ENCODE measurements around the gene LBHD1.
"Not testable (repeated sequence)": the region's sequence is repeated elsewhere in the genome, so short reads cannot be mapped to it uniquely, and the experiment has no call there.

LBHD1 gene

DNA sequence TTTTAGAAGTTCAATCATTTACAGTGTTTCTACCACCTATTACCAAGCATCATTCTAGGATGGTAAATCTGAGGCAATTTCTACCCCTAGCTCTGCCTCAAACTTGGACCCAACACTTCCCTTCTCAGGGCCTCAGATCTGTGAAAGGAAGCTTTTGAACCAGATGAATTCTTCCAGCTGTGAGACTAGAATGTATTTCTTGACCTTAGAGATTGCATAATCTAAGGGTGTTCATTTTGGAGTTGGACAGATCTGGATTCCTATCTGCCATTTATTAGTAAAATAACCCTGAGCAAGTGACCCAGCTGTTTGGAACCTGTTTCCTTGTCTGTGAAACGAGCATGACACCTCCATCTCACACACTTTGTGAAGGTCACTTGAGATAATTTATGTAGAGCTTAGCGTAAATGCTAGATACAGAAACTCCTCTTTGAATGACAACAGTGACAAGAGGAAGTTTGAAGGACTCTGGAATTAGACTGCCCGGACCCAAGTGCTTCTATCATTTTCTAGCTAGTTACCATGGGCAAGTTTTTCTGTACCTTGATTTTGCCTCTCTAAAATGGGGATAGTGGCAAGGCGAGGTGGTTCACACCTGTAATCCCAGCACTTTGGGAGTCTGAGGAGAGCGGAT lies 15.2 kb downstream of the LBHD1 start:
- DNase-seq, result no peak

DNA sequence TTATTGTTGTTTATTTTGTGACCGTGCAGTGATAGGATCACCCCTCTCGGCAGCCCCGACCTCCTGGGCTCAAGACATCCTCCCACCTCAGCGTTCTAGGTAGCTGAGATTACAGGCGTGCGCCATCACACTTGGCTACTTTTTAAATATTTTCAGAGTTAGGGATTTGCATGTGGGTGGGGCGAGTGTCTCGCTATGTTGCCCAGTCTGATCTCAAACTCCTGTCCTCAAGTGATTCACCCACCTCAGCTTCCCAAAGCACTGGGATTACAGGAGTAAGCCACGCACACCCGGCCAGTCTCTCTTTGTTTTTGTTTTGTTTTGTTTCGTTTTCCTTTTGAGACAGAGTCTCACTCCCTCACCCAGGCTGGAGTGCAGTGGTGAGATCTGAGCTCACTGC lies 17.8 kb downstream of the LBHD1 start:
- DNase-seq, result no peak

DNA sequence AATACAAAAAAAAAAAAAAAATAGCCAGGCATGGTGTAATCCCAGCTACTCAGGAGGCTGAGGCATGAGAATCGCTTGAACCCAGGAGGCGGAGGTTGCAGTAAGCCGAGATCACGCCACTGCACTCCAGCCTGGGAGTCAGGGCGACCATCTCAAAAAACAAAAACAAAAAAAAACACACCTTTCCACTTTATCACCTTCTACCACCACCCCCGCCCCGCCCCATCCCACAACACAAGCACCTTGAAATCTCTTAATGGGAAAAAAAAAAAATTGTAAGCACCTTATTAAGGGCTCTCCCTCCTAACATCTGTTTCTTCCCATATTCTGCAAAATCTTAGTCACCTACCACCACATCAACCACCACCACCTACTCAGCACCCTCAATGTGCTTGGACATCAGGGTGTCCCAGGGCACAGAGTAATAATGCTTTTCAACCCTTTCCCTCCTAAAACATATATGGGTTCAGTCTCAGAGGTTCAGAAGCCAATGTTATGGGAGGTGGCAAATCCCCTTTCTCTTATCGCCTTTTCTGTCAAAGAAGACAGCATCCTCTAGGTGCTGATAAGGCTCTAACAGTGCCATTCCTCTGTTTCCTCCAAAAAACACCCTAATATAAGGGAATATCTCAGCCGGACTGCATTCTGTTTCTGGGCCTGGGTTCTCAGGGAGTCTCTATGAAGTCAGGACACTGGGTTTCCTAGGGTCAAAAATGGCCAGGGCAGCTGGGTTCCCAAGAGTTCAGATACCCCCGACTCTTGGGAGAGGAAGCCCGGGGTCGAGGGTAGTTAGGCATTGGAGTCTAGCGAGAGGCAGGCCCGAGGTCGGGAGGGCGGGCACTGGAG lies 19.7 kb downstream of the LBHD1 start:
- DNase-seq, result no peak

DNA sequence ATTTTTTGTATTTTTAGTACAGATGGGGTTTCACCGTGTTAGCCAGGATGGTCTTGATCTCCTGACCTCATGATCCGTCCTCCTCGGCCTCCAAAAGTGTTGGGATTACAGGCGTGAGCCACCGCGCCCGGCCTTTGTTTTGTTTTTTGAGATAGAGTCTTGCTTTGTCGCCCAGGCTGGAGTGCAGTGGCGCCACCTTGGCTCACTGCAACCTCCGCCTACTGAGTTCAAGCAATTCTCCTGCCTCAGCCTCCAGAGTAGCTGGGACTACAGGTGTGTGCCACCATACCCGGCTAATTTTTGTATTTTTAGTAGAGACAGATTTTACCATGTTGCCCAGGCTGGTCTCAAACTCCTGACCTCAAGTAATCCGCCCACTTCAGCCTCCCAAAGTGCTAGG lies 21.8 kb downstream of the LBHD1 start:
- DNase-seq, result not testable (repeated sequence)

DNA sequence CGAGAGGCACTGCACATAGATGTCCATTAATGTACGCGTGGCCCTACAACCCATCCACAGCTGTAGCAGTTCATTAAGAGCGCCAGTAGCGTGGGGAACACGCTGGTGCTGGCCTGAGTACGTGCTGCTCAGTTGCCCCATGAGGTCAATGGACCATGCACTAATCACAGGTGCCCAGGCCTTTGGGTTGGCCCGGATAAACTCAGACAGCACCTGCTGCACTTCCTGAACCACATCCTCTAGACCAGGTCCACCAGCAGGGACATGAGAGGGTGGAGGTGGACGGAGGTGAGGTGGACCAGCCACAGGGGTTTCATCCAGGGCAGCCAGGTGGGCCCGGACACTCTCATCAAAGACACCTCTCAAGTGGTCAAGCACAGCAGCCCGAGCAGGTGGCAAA lies 22.6 kb downstream of the LBHD1 start:
- no peak for DNase-seq

DNA sequence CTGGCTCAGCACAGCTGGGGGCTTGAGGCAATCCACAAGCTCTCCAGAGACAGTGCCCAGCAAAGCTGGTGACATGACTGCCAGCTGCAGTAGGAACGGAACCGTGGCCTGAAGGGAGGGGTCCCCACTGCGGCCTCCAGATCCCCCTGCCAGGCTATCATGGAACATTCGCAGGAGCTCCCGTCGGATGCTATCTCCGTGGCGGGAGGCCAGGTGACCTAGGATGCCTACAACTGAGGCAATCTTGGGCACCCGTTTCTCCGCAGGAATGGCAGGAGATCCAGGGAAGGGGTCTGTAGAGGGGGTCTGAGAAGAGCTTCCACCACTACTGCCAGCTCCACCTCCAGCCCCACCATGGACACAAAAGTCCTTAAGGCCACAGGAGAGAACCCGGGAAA lies 23.1 kb downstream of the LBHD1 start:
- no peak for DNase-seq

DNA sequence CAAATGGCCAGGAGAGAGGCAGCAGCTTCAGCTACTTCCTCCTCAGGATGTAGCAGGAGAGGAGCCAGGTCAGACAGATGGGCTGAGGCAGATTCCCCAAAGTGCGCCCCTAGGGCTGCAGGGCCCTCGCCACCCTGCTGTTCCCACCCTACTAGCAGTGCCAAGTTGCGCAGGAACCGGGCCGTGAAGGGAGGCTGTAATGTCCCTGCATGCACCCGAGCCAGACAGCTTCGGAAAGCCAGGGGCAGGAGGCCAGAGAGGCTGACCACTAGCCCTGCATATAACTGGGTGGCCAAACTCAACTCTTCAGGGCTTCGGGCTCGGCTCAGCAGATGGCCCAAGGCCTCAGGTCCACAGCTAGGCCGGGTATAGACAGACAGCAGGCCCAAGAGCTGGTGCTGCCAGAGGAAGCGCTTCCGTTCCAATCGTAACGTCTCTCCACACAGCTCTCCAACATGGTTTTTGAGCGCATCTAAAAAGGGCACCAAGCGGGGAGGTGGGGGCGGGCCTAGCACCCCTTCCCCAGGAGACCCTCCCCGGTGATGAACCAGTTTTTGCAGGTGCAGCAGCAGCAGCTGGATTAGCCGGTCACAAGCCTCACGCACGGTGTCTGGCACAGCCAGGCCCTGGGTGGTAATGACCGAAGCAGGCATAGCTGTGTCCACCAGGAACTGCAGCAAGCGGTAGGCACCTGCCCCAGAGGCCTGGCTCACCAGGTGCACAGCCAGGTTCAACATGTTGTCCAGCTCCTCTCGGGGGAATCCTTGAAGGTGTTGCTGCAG lies 23.7 kb downstream of the LBHD1 start:
- DNase-seq, result no peak

DNA sequence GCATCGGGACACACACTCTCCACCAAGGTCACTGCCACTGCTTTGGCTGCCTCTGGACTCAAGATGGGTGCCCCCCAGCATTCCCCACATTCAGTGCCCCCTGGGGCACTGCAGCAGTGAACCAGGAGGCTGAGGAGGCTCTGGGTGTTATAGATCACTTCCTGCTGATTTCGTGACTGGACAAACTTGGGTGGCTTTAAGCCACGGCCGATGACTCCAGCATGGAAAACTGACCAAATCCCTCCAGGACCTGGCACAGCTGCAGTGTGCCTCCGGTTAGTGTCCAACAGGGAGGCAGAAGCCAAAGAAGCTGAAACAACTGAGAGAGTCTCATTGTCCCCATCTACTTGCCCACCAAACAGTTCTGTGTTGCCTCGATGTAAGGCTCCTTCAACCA lies 24.5 kb downstream of the LBHD1 start:
- no peak for DNase-seq

DNA sequence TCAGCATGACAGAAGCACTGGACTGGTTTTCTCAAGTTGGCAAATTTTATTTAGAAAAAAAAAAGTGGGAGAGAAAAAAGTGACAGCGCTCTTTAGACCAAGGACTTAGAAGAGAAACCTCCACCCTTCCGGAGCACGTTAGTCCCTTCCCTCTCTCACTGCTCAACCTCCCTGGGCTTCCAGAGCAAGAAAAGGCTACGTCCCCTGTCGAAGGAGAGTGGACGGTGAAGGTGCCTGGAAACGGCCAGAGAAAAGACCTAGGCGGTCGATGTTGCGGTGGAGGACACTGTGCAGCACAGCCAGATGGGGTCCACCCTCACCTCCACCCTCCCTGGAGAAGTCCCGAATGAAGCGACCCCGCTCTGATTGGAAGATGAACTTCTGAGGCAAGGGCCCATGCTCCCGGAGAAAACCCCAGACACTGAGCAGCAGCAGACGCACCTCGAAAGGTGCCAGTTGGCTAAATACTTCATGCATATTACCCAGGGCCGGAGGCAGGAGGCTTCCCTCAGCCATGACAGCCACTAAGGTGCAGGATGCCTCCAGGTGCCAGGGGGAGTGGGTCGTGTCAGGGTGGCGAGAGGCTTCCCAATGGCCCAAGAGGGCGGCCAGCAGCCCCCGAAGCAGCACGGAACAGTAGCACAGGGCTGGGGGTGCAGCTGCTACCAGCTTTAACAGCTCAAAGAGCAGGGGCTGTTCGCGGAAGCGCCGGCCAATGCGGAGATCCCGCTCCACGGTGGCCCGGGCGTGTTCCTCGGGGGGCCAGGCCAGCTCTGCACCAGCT lies 25.1 kb downstream of the LBHD1 start:
- DNase-seq, result no peak

DNA sequence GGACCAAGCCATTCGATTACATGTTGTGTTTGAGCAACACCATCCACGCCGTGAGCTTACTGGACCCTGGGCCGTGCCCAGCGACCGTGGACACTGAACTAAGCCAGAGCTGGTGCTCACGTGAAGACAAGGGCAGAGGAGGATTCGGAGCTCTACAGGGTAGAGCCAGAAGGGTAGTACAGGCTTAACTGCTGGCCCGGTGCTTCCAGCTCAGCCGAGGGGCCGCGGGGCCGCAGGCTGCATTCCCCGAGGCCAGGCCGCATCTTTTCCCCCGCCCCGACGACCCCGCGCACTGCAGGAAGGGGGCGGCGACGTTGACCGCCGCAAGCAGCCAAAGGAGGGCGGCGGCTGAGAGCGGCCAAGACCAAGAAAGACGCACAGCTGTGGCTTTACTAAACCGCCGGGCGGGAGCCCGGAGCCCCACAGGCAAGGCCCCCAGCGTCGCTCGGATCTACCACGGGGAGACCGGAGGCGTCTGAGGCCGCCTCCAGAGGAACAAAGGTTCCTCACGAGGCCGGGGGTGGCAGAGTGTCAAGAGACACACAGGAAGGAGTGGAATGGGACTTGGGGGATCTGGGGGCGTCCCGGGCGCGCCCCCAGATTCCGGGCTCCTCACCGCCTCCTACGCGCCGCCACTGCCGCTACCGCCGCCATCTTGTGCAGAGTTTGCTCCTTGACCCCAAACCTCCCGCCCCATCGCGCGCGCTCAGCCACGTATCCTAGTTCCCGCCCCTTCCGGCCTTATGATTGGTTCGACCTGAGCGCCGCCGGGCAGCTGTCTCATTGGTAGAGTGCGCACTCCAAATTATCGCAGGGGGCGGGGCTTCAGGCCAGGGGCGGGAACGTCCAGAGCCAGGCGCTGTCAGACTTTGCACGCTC lies 25.9 kb downstream of the LBHD1 start, which contains the start of gene GANAB:
TSS of gene GANAB (minus strand) at position 668 of the 879 bp plus-strand sequence. CDS start at position 654, 14 bp downstream.
- DNase-seq, result peak; percentile 98 to 99

DNA sequence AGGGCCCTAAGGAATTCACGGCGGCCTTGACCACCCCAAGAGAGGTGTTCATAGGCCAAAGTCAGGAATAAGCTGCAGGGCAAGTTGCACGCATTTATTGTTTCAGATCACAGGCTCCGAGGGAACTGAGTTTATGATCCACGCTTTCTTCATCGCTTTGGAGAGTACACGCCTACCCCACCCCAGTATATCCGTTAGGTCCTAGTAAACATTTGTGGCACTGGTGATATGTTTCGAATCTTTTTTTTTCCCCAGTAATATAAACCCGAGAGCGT lies 26.5 kb downstream of the LBHD1 start:
- peak in 1 of 2 donors; percentile 11 for DNase-seq

DNA sequence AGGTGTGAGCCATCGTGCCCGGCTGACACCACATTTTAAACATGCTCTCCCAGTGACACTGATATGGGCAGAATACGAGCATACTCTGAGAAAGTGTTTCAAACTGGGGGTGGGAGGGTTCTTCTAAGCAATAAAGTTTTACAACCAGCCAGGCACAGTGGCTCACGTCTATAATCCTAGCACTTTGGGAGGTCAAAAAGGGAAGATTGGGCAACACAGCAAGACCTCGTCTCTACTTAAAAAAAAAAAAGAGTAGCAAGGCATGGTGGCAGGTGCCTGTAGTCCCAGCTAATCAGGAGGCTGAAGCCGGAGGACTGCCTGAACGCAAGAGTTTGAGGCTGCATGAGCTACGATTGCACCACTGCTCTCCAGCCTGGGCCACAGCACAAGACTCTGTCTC lies 27.8 kb downstream of the LBHD1 start:
- DNase-seq, result no peak

DNA sequence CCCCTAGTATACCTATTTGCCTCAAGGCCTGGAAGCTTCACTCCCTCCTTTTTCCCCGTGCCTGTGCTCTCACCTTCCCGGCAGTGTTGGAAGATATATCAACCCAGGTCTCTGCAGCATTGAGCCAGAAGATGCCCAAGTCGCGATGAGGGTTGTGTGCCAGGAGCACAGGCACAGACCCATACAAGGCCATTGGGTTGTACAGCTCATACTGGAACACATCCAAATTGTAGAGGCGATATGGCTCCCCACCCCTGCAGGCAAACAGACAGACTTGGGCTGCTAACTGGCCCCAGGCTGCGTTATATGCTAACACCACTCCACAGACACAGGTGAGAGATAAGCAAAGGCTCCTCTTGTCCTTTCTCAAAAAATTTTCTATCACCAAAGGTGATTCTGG lies 39.6 kb downstream of the LBHD1 start:
- DNase-seq, result no peak

DNA sequence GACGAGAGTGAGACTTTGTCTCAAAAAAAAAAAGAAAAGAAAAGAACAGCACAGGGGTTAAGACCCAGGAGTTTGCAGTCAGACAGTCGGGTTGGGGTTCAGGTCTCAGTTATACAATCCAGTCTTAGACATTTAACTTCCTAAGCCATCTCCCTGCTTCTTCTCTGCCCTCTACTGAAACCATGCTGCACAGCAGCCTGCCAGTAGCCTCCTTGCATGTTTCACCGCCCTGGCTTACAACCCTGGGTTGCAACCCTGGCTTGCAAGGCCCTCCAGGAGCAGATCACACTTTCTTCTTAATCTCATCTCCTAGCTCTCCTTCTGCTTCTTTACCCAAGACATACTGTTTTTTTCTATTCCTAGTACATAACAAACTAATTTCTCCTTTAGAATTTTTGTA lies 44.4 kb downstream of the LBHD1 start:
- peak in 1 of 2 donors; percentile 16 for DNase-seq

DNA sequence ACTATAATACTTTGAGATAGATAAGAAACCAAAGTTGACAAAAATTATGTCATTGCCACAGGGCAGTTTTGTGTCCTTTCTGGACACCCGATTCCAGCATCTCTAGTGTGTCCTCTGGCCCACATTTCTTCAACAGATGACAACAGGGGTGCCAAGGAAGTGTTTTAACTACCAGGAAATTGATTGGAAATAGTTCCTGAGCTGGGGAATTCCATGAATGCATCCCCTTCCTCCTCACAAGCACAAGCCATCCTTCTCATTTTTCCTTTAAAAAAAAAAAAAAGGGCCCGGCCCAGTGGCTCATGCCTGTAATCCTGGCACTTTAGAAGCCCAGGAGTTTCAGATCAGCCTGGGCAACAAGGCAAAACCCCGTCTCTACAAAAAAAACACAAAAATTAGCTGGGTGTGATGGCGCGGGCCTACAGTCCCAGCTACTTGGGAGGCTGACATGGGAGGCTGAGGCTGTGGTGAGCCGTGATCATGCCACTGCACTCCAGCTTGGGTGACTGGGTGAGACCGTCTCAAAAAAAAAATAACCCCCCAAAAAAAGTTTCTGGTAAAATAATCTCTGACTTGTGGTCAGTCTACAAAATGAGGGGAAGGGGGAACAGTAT lies 49.5 kb downstream of the LBHD1 start:
- DNase-seq, result no peak

DNA sequence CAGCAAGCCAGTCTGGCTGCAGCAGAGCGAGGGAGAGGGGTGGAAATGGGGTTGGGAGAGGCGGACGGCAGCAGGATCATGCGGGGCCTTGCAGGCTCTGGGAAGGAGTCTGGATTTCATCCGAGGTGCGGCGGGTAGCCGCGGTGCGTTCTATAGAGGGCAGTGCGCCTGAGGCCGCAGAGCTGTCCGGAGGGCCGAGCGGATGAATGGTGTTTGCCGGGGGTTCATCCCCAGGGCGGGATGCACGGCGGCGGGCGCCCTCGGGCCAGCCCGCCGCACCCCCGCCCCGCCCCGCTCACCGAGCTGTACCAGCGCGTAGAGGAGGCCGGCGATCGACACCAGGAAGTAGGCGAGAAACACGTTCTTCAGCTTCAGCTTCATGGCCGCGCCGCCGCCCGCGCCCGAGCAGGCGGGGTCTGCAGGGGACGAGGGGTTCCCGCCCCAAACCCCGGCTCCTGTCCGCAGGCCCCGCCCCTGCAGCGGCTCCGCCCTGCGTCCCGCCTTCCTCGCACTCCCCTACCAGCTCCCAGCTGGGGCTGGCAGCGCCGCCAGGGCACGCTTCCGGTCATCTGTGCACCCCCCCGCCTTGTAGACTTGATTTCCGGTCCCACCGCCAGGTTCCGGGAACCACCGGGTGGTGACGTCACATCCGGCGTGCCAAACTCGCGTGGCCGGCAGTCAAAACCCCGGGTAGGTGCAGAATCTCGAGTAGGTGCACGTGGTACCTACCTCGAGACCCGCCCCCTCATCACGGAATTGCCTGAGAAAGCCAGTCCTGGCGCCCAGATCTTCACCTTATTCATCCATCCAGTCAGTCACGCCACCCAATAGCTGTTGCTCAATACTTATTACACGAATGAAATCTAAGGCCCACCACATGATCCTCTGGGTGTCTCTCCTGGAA lies 50.2 kb downstream of the LBHD1 start, which contains the start of gene B3GAT3:
TSS of gene B3GAT3 (minus strand) at position 420 of the 904 bp plus-strand sequence. CDS start at position 381, 39 bp downstream.
- peak; percentile 99 for DNase-seq

DNA sequence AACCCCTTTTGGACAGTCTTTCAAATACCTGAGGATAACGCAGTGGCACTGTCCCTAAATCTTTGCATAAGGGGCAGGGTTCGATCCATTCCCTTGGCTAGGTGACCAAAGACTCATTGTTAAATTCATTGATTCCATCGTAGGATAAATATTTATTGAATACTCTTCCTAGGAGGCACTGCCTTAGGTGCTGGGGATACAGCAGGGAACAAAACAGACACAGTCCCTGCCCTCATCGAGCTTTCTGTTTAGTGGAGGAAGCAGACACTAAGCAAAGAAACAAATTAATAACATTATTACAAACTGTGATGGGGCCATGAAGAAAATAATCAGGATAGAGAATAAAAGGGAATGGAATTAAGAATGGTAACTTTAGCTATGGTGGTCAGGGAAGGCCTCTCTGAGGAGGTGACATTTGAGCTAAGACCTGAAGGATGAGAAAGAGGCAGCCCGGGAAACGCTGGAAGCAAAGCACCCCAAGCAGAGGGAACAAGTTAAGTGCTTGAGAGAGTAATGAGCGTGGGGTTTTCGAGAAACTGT lies 51.0 kb downstream of the LBHD1 start:
- peak in 1 of 2 donors; percentile 12 for DNase-seq

DNA sequence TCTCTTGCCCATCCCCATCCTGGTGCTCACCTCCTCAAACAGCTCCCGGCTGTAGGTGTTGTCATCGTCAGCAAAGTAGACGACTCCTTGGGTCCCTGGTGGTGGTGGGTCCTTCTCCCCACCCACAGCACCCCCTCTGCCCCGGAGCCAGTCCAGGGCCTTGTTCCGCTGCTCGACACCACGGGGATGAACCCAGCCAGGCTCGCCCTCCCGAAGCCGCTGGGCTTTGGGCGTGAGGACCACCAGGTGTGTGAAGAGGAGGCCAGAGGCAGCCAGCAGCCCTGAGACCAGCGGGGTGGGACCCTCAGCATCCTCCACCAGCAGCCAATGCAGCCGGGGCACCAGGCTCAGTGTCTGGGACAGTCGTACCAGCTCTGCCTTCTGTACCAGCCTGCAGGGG lies 55.1 kb downstream of the LBHD1 start:
- DNase-seq, result not testable (repeated sequence)

DNA sequence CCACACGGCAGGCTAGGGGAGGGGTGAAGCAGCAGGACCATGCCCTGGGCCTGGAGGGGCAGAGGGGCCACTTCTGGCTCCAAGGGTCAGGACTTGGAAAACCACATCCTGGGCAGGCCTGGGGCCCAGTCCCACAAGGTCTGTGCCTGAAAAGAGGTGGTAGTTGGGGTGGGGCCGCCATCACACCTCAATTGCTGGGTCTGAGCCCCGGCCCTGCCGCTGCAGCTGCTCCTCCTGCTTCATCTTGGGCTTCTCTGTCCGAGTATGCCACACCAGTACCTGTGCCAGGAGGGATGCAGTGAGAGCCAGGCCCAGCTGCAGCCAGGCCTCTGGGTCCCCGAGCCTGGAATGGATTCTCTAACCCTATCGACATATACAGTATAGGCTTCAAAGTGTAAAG lies 56.5 kb downstream of the LBHD1 start:
- DNase-seq, result no peak

DNA sequence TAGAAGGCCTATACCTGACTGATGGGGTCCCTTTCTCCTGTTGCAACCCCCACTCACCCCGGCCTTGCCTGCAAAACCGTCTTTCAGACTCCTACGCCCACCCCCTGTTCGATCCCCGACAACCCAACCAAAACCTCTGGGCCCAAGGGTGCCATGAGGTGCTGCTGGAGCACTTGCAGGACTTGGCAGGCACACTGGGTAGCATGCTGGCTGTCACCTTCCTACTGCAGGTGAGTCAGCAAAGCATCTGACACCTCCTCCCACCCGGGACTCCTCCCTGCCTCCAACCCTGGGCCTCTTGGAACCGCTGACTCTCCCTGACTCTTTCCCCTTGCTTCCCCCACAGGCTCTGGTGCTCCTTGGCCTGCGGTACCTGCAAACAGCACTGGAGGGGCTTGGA lies 57.8 kb downstream of the LBHD1 start:
- DNase-seq, result no peak

All from inflammatory macrophage (primary cell).